Keratinocyte (primary cell): Measurements from ENCODE around the gene ANKS1A. TPM values are rescaled to one million over a fixed set of nuclear protein-coding genes. Genes with fewer than 3 reads are reported as not detected.

ENCODE experiments used
- DNase-seq: peaks from one replicate; pipeline ENCODE4 v3.0.0-alpha.2; 2011; ENCODE audit warnings: low read depth, missing footprints, low spot score
- FAIRE-seq: peaks from 2 replicates; lab custom pipeline; 2011; peaks lifted over from hg19 to GRCh38; lab: Jason Lieb, UNC
- H2AFZ ChIP-seq: 2 replicates; pipeline ENCODE4 v1.6.0; 2012; ENCODE audit warnings: low read length, control low read depth, inconsistent platforms; ENCODE audit not compliant: control insufficient read depth
- H3K27ac ChIP-seq: 2 replicates; pipeline ENCODE4 v1.5.1; 2011; ENCODE audit warnings: low read length; ENCODE audit not compliant: control insufficient read depth, insufficient read depth
- H3K27me3 ChIP-seq: 3 replicates; pipeline ENCODE4 v1.6.0; 2011; ENCODE audit warnings: low read length; ENCODE audit not compliant: control insufficient read depth, insufficient read depth; ENCODE audit errors: extremely low read depth
- H3K36me3 ChIP-seq, 2 experiments: 2 replicates in 1 of 2; 3 replicates in 1 of 2; pipeline ENCODE4 v1.5.1; 2011; ENCODE audit warnings: low read length in 2 of 2, mild to moderate bottlenecking in 1 of 2; ENCODE audit not compliant: control insufficient read depth in 2 of 2, insufficient read depth in 2 of 2; ENCODE audit errors: extremely low read depth in 1 of 2
- H3K4me1 ChIP-seq: 3 replicates; pipeline ENCODE4 v1.5.1; 2011; ENCODE audit warnings: low read length; ENCODE audit not compliant: control insufficient read depth, insufficient read depth; ENCODE audit errors: extremely low read depth
- H3K4me2 ChIP-seq: 3 replicates; pipeline ENCODE4 v1.6.0; 2011; ENCODE audit warnings: low read depth, low read length; ENCODE audit not compliant: control insufficient read depth, insufficient read depth; ENCODE audit errors: extremely low read depth
- H3K4me3 ChIP-seq, 3 experiments: fragments of 200-600 bp in 1 of 3; sonication (generic) in 1 of 3; 2 replicates in 2 of 3; 3 replicates in 1 of 3; pipeline ENCODE4 v1.5.1; 2011 to 2016; ENCODE audit warnings: low read length in 3 of 3, mild to moderate bottlenecking in 3 of 3, control low read depth in 2 of 3, inconsistent platforms in 1 of 3, low read depth in 1 of 3, mixed read lengths in 1 of 3, mixed run types in 1 of 3, moderate library complexity in 1 of 3; ENCODE audit not compliant: control insufficient read depth in 2 of 3, insufficient read depth in 2 of 3; ENCODE audit errors: extremely low read depth in 1 of 3
- H3K79me2 ChIP-seq: 2 replicates; pipeline ENCODE4 v1.6.0; 2012; ENCODE audit warnings: low read length; ENCODE audit not compliant: control insufficient read depth, insufficient read depth
- H3K9ac ChIP-seq: 3 replicates; pipeline ENCODE4 v1.6.0; 2011; ENCODE audit warnings: low read length; ENCODE audit not compliant: control insufficient read depth, insufficient read depth; ENCODE audit errors: extremely low read depth
- H3K9me1 ChIP-seq: 3 replicates; pipeline ENCODE4 v1.6.0; 2011; ENCODE audit warnings: low read length; ENCODE audit not compliant: control insufficient read depth, insufficient read depth; ENCODE audit errors: extremely low read depth
- H3K9me3 ChIP-seq: 2 replicates; pipeline ENCODE4 v1.5.1; 2012; ENCODE audit warnings: low read depth, low read length; ENCODE audit not compliant: control insufficient read depth
- H4K20me1 ChIP-seq: 3 replicates; pipeline ENCODE4 v1.6.0; 2011; ENCODE audit warnings: low read length; ENCODE audit not compliant: control insufficient read depth, insufficient read depth; ENCODE audit errors: extremely low read depth
- EZH2 ChIP-seq: IDR thresholded peaks from one replicate; pipeline ENCODE4 v1.6.1; 2012; ENCODE audit warnings: inconsistent platforms, mild to moderate bottlenecking, low read length, moderate library complexity
- dilution Hi-C: fragments of 300-500 bp; cut with MboI; formaldehyde crosslinking; loops from one replicate; pipeline ENCODE4 v1.7.0; 2020; ENCODE audit warnings: low sequenced_read_pairs; ENCODE audit not compliant: extremely low pct_ligation_motif_present
- polyA plus RNA-seq, 5 experiments: library from polyadenylated mRNA; depleted of rRNA in 3 of 5; stranded (reverse) in 3 of 5; stranded (forward) in 1 of 5; unstranded in 1 of 5; fragments of >200 nt; gene quantifications; 1 replicate in 1 of 5; 2 replicates in 3 of 5; 3 replicates in 1 of 5; pipeline versions ENCODE4 v1.2.1 to v1.2.3, GENCODE V29; 2011 to 2012; ENCODE audit warnings: missing spikeins in 2 of 5, low read depth in 1 of 5, low replicate concordance in 1 of 5
- TF ChIP-seq, protein P1 (sequence below), 3 experiments: IDR thresholded peaks in 1 of 3; conservative IDR thresholded peaks in 1 of 3; optimal IDR thresholded peaks in 1 of 3; 2 replicates in 2 of 3; 3 replicates in 1 of 3; pipeline versions ENCODE3 to v1.5.1; 2011; ENCODE audit warnings: low read length in 3 of 3, mild to moderate bottlenecking in 3 of 3, moderate library complexity in 2 of 3, control low read depth in 1 of 3, inconsistent platforms in 1 of 3; ENCODE audit not compliant: insufficient read depth in 2 of 3; ENCODE audit errors: extremely low read depth in 1 of 3

Gene ANKS1A
- polyA plus RNA-seq, 1 donor (not counting 4 experiments of a cell fraction or from before 2014, with no cell fraction given): 8.6 TPM

DNA sequence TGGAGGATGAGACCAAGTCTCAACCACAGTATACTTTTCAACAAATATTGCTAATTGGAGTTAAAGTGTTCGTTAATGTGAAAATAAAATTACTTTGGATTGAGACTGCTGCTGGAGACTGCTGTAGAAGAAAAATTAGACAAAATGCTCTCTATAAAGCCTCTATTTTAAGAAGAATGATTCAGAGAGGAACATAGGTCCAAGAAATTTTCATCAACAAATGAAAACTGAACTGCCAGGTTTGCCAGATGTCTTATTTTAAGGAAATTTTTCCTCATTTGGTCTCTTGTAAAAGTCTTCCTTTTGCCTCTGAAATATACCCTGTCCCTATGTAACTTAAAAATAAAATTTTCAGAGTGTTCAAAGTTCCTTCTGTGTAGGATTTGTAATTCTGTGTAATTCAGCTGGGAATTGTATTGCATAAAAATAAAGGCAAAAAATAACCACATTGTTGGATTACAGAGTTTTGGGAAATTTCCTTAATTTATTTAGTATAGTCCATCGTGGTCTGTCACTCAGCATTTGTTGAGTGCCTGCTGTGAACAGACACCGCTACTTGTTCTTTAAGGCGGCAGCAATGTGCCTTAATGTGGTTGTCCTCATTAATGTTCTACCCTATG is 27.4 kb downstream of the ANKS1A start:
- no peaks in the 10 kb centered on the region for H3K27me3 ChIP-seq
- peaks cover 19% of the 10 kb centered on the region for H3K4me1 ChIP-seq
- FAIRE-seq (no peak), DNase-seq (no peak)
- dilution Hi-C loops: no loop called here
- no peak overlapping the region for H3K27ac ChIP-seq
- no peak overlapping the region for H3K9ac ChIP-seq
- H3K79me2 ChIP-seq: peaks cover 9% of the 10 kb centered on the region
- no peaks in the 10 kb centered on the region for H3K9me3 ChIP-seq
- H3K4me3 ChIP-seq: no peak overlapping the region
- peaks cover 28% of the 10 kb centered on the region for H4K20me1 ChIP-seq
- H3K9me1 ChIP-seq: peaks cover 8% of the 10 kb centered on the region
- no peak overlapping the region for H2AFZ ChIP-seq
- H3K4me2 ChIP-seq: no peak overlapping the region
- no peaks in the 10 kb centered on the region for H3K36me3 ChIP-seq
- no peak for TF ChIP-seq EZH2
- TF ChIP-seq, protein P1, sequence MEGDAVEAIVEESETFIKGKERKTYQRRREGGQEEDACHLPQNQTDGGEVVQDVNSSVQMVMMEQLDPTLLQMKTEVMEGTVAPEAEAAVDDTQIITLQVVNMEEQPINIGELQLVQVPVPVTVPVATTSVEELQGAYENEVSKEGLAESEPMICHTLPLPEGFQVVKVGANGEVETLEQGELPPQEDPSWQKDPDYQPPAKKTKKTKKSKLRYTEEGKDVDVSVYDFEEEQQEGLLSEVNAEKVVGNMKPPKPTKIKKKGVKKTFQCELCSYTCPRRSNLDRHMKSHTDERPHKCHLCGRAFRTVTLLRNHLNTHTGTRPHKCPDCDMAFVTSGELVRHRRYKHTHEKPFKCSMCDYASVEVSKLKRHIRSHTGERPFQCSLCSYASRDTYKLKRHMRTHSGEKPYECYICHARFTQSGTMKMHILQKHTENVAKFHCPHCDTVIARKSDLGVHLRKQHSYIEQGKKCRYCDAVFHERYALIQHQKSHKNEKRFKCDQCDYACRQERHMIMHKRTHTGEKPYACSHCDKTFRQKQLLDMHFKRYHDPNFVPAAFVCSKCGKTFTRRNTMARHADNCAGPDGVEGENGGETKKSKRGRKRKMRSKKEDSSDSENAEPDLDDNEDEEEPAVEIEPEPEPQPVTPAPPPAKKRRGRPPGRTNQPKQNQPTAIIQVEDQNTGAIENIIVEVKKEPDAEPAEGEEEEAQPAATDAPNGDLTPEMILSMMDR (optimal IDR thresholded peaks at IDR 0.05 in 1 of 3, IDR thresholded peaks at IDR 0.05 in 1 of 3, conservative IDR thresholded peaks at IDR 0.05 in 1 of 3; ENCODE audit: extremely low read depth in 1 of 3, insufficient read depth in 2 of 3, low read length in 3 of 3): no peak

DNA sequence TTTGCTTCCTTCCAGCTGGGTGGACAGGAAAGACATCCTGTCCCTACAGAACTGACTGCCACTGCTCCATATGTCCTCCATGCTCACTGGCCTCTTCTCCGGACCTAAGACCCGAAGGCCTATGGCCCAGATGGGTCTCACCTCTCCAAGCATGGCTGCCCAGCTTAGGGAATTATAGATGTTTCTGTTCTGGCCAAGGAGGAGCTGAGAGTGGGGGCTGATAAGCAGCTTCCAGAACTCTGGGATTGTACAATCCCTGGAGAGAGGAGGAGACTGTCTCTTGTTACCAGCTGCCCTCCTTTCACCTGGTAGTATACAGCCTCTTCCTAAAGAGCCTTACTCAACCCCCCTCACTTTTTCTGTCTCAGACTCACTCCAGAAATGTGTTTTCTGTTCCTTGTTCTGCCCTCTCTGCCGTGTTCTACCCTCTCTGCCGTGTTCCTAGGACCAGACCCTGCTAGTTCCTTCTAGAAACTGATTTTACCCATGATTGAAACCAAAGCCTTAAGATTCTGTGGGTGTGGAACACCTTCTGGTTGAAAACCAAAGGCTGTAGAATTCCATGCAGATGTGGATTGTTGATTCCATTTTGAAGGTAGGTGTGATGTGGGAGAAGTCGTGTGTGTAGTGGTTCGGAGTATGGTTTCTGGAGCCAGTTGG is 28.7 kb downstream of the ANKS1A start:
- Histone ChIP-seq H3K4me3 (no peak overlapping the region), H3K9me1 (peaks cover 3% of the 10 kb centered on the region), H3K27me3 (no peaks in the 10 kb centered on the region), H3K79me2 (peaks cover 9% of the 10 kb centered on the region), H3K9ac (no peak overlapping the region), H4K20me1 (peaks cover 22% of the 10 kb centered on the region), H3K36me3 (no peaks in the 10 kb centered on the region), H3K4me2 (no peak overlapping the region), H3K9me3 (no peaks in the 10 kb centered on the region), H3K4me1 (peaks cover 13% of the 10 kb centered on the region), H3K27ac (no peak overlapping the region), H2AFZ (no peak overlapping the region)
- dilution Hi-C loops: no loop called here
- FAIRE-seq: no peak
- TF ChIP-seq, protein P1 (optimal IDR thresholded peaks at IDR 0.05 in 1 of 3, IDR thresholded peaks at IDR 0.05 in 1 of 3, conservative IDR thresholded peaks at IDR 0.05 in 1 of 3; ENCODE audit: extremely low read depth in 1 of 3, insufficient read depth in 2 of 3, low read length in 3 of 3): no peak
- TF ChIP-seq EZH2: no peak
- no peak for DNase-seq
